GM12801 (cell line): ENCODE results near the gene ZSCAN10.

Experiments
- TF ChIP-seq, protein P1 (sequence below): IDR thresholded peaks from one replicate; pipeline ENCODE4 v1.5.1; 2011; ENCODE audit warnings: control low read depth; ENCODE audit not compliant: insufficient read length; ENCODE audit errors: extremely low read depth

Gene ZSCAN10

DNA sequence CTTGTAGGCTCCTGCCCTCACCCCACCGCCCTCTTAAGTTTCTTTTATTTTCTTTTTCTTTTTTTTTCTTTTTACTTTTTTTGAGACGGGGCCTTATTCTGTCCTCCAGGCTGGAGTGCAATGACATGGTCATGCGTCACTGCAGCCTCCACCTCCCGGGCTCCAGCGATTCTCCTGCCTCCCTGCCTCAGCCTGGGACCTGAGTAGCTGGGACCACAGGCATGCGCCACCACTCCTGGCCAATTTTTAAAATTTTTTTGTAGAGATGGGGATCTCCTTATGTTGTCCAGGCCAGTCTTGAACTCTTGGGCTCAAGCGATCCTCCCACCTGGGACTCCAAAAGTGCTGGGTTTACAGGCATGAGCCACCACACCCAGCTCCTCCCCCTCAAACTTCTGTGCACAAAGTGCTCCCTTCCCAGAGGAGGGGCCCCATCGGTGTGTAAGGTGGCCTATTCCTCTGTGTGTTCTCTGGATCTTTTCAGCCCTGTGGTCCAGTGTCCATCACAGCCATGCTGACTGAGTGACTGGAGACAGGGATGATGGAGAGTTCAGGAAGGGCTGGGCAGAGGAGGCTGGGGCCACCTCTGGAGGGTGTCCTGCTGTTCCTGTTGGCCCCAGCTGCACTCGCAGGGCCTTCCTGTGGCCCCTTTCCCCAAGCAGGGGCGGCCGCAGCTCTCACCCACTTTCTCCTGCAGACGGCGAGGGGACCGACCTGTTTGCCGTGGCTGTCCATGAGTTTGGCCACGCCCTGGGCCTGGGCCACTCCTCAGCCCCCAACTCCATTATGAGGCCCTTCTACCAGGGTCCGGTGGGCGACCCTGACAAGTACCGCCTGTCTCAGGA lies 42.5 kb downstream of the ZSCAN10 start:
- TF ChIP-seq, protein P1, sequence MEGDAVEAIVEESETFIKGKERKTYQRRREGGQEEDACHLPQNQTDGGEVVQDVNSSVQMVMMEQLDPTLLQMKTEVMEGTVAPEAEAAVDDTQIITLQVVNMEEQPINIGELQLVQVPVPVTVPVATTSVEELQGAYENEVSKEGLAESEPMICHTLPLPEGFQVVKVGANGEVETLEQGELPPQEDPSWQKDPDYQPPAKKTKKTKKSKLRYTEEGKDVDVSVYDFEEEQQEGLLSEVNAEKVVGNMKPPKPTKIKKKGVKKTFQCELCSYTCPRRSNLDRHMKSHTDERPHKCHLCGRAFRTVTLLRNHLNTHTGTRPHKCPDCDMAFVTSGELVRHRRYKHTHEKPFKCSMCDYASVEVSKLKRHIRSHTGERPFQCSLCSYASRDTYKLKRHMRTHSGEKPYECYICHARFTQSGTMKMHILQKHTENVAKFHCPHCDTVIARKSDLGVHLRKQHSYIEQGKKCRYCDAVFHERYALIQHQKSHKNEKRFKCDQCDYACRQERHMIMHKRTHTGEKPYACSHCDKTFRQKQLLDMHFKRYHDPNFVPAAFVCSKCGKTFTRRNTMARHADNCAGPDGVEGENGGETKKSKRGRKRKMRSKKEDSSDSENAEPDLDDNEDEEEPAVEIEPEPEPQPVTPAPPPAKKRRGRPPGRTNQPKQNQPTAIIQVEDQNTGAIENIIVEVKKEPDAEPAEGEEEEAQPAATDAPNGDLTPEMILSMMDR: no peak

DNA sequence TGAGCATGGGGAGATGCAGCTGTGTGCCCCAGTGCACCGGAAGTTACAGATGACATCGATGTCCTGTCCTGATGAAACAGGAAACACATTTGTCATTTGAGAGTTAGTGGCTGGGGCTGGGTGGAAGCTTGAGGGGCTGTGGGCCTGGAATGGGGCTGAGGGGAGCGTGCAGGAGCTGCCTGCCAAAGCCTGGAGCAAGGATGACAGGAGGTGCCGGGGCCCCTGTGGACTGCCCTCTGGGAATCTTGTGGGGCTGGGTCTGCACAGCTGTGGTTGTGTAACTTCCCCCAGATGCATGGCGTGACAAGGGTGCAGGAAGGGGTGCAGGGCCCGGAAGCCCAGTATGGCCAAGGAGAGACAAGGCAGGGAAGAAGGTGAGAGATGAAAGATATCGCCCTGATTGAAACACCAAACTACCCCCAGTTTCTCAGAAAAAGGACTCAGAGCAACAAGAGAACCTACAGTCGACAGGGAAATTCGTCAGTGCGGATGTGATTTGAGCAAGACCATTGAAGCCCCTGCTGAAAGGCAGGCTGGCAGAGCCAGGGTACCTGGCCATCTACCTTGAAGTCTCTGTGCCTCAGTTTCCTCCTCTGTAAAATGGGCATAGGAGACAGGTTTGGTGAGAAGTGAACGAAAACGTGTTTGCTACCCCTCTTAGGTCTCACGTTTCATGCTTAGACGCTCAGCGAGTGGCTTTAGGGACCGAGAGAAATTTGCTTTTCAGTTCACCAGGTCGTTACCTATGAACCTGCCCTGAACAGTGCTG lies 43.9 kb downstream of the ZSCAN10 start:
- TF ChIP-seq, protein P1: no peak

DNA sequence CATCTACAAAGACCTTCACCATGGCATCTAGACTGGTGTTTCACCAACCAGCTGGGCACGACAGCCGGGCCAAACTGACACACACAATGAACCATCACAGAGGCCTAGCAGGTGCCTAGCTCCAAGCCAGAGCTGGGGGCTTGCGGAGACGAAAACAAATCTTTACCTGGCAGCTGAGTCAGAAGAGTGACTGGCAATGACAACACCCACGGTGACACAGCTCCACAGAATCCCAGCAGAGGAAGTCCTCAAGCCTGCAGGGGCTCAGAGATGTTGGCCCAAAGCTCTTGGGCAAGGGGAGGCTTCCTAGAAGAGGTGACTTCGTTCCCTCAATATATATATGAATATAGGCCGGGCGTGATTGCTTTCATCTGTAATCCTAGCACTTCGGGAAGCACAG lies 47.6 kb downstream of the ZSCAN10 start:
- TF ChIP-seq, protein P1: no peak

DNA sequence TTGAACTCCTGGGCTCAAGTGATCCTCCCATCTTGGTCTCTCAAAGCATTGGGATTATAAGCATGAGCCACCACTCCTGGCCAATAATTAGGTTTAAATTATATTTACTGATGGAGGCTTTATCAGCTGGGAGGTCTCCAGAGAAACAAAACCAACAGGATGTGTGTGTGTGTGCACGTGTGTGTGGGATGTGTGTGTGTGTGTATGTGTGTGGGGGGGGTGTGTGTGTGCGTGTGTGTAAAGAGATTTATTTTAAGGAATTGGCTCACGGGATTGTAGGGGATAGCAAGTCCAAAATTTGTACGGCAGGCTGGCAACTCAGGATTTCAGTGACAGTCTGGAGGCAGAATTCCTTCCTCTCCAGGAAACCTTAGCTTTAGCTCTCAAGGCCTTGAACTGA lies 48.1 kb downstream of the ZSCAN10 start:
- TF ChIP-seq, protein P1: no peak

DNA sequence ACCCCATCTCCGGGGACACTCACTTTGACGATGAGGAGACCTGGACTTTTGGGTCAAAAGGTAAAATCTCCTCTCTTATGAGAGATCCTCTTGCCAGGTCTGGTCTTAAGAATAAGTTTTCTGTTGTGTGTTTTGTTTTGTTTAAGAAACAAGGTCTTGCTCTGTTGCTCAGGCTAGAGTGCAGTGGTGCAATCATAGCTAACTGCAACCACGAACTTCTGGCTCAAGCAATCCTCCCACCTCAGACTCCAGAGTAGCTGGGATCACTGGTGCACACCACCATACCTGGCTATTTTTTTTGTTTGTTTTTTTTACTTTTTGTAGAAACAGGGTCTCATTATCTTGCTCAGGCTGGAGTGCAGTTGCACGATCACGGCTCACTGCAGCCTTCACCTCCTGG lies 48.6 kb downstream of the ZSCAN10 start:
- TF ChIP-seq, protein P1: no peak

DNA sequence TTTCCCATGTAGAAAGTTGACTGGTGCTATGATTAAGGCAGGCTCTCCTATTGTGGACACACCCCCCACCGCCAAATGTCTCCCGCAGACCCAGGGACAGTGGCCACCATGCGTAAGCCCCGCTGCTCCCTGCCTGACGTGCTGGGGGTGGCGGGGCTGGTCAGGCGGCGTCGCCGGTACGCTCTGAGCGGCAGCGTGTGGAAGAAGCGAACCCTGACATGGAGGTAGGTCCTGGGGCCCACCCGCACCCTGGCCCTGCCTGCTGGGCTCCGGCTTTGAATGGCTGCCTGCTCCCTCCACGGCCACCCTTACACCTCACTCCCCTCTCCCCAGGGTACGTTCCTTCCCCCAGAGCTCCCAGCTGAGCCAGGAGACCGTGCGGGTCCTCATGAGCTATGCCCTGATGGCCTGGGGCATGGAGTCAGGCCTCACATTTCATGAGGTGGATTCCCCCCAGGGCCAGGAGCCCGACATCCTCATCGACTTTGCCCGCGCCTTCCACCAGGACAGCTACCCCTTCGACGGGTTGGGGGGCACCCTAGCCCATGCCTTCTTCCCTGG lies 49.1 kb downstream of the ZSCAN10 start:
- TF ChIP-seq, protein P1: no peak

DNA sequence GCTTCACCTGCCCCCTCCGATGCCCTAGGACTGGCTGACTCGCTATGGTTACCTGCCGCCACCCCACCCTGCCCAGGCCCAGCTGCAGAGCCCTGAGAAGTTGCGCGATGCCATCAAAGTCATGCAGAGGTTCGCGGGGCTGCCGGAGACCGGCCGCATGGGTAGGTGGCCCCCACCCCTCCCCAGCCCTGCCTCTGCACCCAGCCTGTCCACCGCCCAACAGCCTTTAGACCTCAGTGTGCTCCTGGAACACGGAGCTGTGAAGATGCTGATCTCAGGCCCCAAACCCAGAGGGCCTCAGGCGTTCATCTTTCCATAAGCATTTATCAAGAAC lies 51.7 kb downstream of the ZSCAN10 start:
- TF ChIP-seq, protein P1: no peak
